ENCODE results near the gene SLC7A10.

SLC7A10 gene

GRCh38 chr19:33206261-33207039 lies 19.2 kb downstream of the SLC7A10 start:
- H3K4me3 ChIP-seq: no peak overlapping the region
- no peak overlapping the region for H3K27ac ChIP-seq
- DNase-seq (ENCODE audit: low spot score): no peak
- TF ChIP-seq CTCF (IDR thresholded peaks at IDR 0.05): no peak

- H3K27ac ChIP-seq: no peak overlapping the region
- no peak for DNase-seq (ENCODE audit: low spot score)
- no peak overlapping the region for H3K4me3 ChIP-seq
- TF ChIP-seq CTCF (IDR thresholded peaks at IDR 0.05): no peak
Observed at GRCh38 chr19:33205531-33206260, 20.0 kb downstream of the SLC7A10 start.

- H3K27ac ChIP-seq: no peak overlapping the region
Observed at GRCh38 chr19:33205110-33205509, 20.5 kb downstream of the SLC7A10 start.

GRCh38 chr19:33204136-33204973 lies 21.3 kb downstream of the SLC7A10 start:
- H3K4me3 ChIP-seq: no peak overlapping the region
- TF ChIP-seq CTCF (IDR thresholded peaks at IDR 0.05): no peak
- H3K27ac ChIP-seq: no peak overlapping the region
- DNase-seq (ENCODE audit: low spot score): no peak

More at GRCh38 chr19:33205110-33205509, 20.5 kb downstream of the SLC7A10 start:
- no peak for TF ChIP-seq CTCF (IDR thresholded peaks at IDR 0.05)
- no peak for DNase-seq (ENCODE audit: low spot score)
- no peak overlapping the region for H3K4me3 ChIP-seq

GRCh38 chr19:33203529-33203928 lies 22.1 kb downstream of the SLC7A10 start:
- no peak for TF ChIP-seq CTCF (IDR thresholded peaks at IDR 0.05)
- Histone ChIP-seq H3K27ac (no peak overlapping the region), H3K4me3 (no peak overlapping the region)
- DNase-seq (ENCODE audit: low spot score): no peak

- no peak overlapping the region for H3K4me3 ChIP-seq
- DNase-seq (ENCODE audit: low spot score): no peak
- TF ChIP-seq CTCF (IDR thresholded peaks at IDR 0.05): no peak
Observed at GRCh38 chr19:33202546-33203507, 22.8 kb downstream of the SLC7A10 start.

More at GRCh38 chr19:33202546-33203507, 22.8 kb downstream of the SLC7A10 start:
- H3K27ac ChIP-seq: no peak overlapping the region

Measured in coronary artery (tissue), 2 donors.